HepG2 (cell line): Measurements from ENCODE around the gene NHERF2. TPM values are rescaled to one million over a fixed set of nuclear protein-coding genes. Genes with fewer than 3 reads are reported as not detected.

Experiments
- ATAC-seq: fragments of 200-7000 bp; cut with Tn5 transposase; 3 replicates; pipeline ENCODE4 v1.9.1; 2020; ENCODE audit warnings: mild to moderate bottlenecking, moderate library complexity
- BruUV-seq: library from RNA; stranded (reverse); fragments of 400-500 nt; replicated peaks from 2 replicates; lab custom pipeline; 2021; lab: Mats Ljungman, UMichigan
- CTCF ChIA-PET: fragments of 300-600 bp; formaldehyde crosslinking; extraction: SDS; loops from one replicate; lab custom pipeline; 2021; ENCODE audit warnings: low total read pairs, inconsistent platforms, low intra/inter-chr PET ratio; lab: Yijun Ruan, JAX
- POLR2A ChIA-PET: fragments of 350-600 bp; sonication (Branson Sonifier 250); formaldehyde crosslinking; loops from one replicate; lab custom pipeline; 2020; ENCODE audit warnings: antibody characterized with exemption, inconsistent platforms; lab: Yijun Ruan, JAX
- DNase-seq: peaks from one replicate; pipeline ENCODE4 v3.0.0-alpha.2; 2015; ENCODE audit warnings: low spot score
- FAIRE-seq: peaks from 3 replicates; lab custom pipeline; 2011; peaks lifted over from hg19 to GRCh38; lab: Jason Lieb, UNC
- H2AFZ ChIP-seq: one replicate; pipeline ENCODE4 v1.6.1; 2011; ENCODE audit warnings: low read length, inconsistent platforms
- H3K27ac ChIP-seq: fragments of 300-600 bp; 3 replicates; pipeline ENCODE4 v1.8.0; 2011; ENCODE audit warnings: mixed run types, mild to moderate bottlenecking, mixed read lengths, low read length, inconsistent platforms; ENCODE audit not compliant: insufficient read depth; ENCODE audit errors: extremely low read length
- H3K27me3 ChIP-seq, 2 experiments: fragments of 200-600 bp in 1 of 2; 2 replicates in 1 of 2; 3 replicates in 1 of 2; pipeline versions ENCODE4 v1.6.0 to v1.8.0; 2011; ENCODE audit warnings: low read length in 2 of 2, mild to moderate bottlenecking in 2 of 2, moderate library complexity in 2 of 2, inconsistent platforms in 1 of 2; ENCODE audit not compliant: insufficient read depth in 2 of 2, control insufficient read depth in 1 of 2
- H3K36me3 ChIP-seq, 2 experiments: fragments of 200-600 bp in 1 of 2; replicated peaks in 1 of 2; 2 replicates in 1 of 2; 3 replicates in 1 of 2; pipeline versions ENCODE4 v1.5.1 to v1.8.0; 2011; ENCODE audit warnings: low read length in 2 of 2, inconsistent platforms in 1 of 2; ENCODE audit not compliant: insufficient read depth in 2 of 2, control insufficient read depth in 1 of 2
- H3K4me1 ChIP-seq: 2 replicates; pipeline ENCODE4 v1.5.1; 2012; ENCODE audit warnings: low read length, inconsistent platforms; ENCODE audit not compliant: insufficient read depth
- H3K4me2 ChIP-seq: 2 replicates; pipeline ENCODE4 v1.6.0; 2011; ENCODE audit warnings: low read depth, low read length, inconsistent platforms
- H3K4me3 ChIP-seq, 3 experiments: fragments of 200-600 bp in 1 of 3; sonication (generic), shearing (Covaris generic) in 1 of 3; replicated peaks in 1 of 3; 2 replicates each; pipeline ENCODE4 v1.5.1; 2011 to 2016; ENCODE audit warnings: low read length in 3 of 3, inconsistent platforms in 2 of 3, low read depth in 2 of 3, mild to moderate bottlenecking in 2 of 3, control low read depth in 1 of 3, mixed read lengths in 1 of 3; ENCODE audit not compliant: insufficient read depth in 1 of 3
- H3K79me2 ChIP-seq: one replicate; pipeline ENCODE4 v1.6.1; 2011; ENCODE audit warnings: low read length, inconsistent platforms; ENCODE audit not compliant: insufficient read depth
- H3K9ac ChIP-seq: 2 replicates; pipeline ENCODE4 v1.6.0; 2011; ENCODE audit warnings: mild to moderate bottlenecking, low read depth, low read length, inconsistent platforms; ENCODE audit not compliant: insufficient read depth
- H3K9me3 ChIP-seq: 2 replicates; pipeline ENCODE4 v1.5.1; 2012; ENCODE audit warnings: mild to moderate bottlenecking, low read length
- H4K20me1 ChIP-seq: 2 replicates; pipeline ENCODE4 v1.6.0; 2011; ENCODE audit warnings: inconsistent platforms, mild to moderate bottlenecking, low read length, moderate library complexity; ENCODE audit not compliant: insufficient read depth
- AGO1 ChIP-seq: fragments of 200-400 bp; formaldehyde crosslinking; IDR thresholded peaks from 2 replicates; pipeline ENCODE4 v1.6.1; 2017; ENCODE audit warnings: mild to moderate bottlenecking, low read depth, low read length, moderate library complexity; ENCODE audit not compliant: poor library complexity, severe bottlenecking
- CEBPG ChIP-seq: IDR thresholded peaks from 2 replicates; pipeline ENCODE4 v1.6.1; 2016
- HNRNPL ChIP-seq: fragments of 200-400 bp; formaldehyde crosslinking; IDR thresholded peaks from 2 replicates; pipeline ENCODE4 v1.6.1; 2017; ENCODE audit warnings: mild to moderate bottlenecking, low read depth, low read length
- KLF9 ChIP-seq: IDR thresholded peaks from 2 replicates; pipeline ENCODE4 v1.6.1; 2016; ENCODE audit warnings: low read depth
- KMT2B ChIP-seq: IDR thresholded peaks from 2 replicates; pipeline ENCODE4 v1.6.1; 2016; ENCODE audit warnings: missing genetic modification reagents, missing compliant biosample characterization
- PHF8 ChIP-seq: sonication (generic); formaldehyde crosslinking; IDR thresholded peaks from 2 replicates; pipeline ENCODE4 v1.5.0; 2020; ENCODE audit warnings: missing genetic modification reagents
- XBP1 ChIP-seq: sonication (generic); formaldehyde crosslinking; IDR thresholded peaks from 2 replicates; pipeline ENCODE4 v1.5.0; 2020; ENCODE audit warnings: missing genetic modification reagents
- ZNF468 ChIP-seq: sonication (generic); formaldehyde crosslinking; IDR thresholded peaks from 2 replicates; pipeline ENCODE4 v1.8.0; 2022; ENCODE audit warnings: mild to moderate bottlenecking, moderate library complexity, missing genetic modification reagents
- ZNF709 ChIP-seq: sonication (generic); formaldehyde crosslinking; IDR thresholded peaks from 2 replicates; pipeline ENCODE4 v1.5.0; 2020; ENCODE audit warnings: mild to moderate bottlenecking, missing genetic modification reagents
- WGBS: methylation state at CpG from one replicate; pipeline ENCODE4 v1.1.6; 2017; ENCODE audit warnings: low lambda C conversion rate; 5-methylcytosine and 5-hydroxymethylcytosine counted together
- in situ Hi-C: cut with HindIII; loops from 2 replicates; pipeline ENCODE4 v1.10.0; 2017; ENCODE audit warnings: low pct_unique_long_range_greater_than_20kb; ENCODE audit not compliant: extremely low pct_ligation_motif_present
- intact Hi-C: fragments of 100-400 bp; cut with micrococcal nuclease; formaldehyde crosslinking; loops from one replicate; pipeline ENCODE4 v1.10.0; 2022; ENCODE audit not compliant: unreplicated experiment
- polyA plus RNA-seq, 8 experiments: library from polyadenylated mRNA; depleted of rRNA in 3 of 8; stranded (reverse) in 7 of 8; unstranded in 1 of 8; fragments of >200 nt; fragmentation: Illumina TruSeq in 4 of 8; extraction: Trizol in 4 of 8; gene quantifications; 2 replicates each; pipeline versions ENCODE4 v1.2.1 to v1.2.3, GENCODE V29; 2011 to 2016; ENCODE audit warnings: low read depth in 4 of 8, missing spikeins in 1 of 8, mixed read lengths in 1 of 8; ENCODE audit not compliant: insufficient read depth in 1 of 8
- total RNA-seq, 5 experiments: library from RNA; depleted of rRNA; stranded (reverse); fragments of >200 nt; fragmentation: Illumina TruSeq; extraction: Trizol; gene quantifications; 2 replicates each; pipeline ENCODE4 v1.2.3, GENCODE V29; 2016; ENCODE audit warnings: low read depth in 1 of 5

Gene NHERF2
- total and polyA plus RNA-seq, 2 of the 13 experiments (the other 11 are each of a cell fraction or from before 2014, with no cell fraction given), result 23.7 to 39.3 TPM

DNA sequence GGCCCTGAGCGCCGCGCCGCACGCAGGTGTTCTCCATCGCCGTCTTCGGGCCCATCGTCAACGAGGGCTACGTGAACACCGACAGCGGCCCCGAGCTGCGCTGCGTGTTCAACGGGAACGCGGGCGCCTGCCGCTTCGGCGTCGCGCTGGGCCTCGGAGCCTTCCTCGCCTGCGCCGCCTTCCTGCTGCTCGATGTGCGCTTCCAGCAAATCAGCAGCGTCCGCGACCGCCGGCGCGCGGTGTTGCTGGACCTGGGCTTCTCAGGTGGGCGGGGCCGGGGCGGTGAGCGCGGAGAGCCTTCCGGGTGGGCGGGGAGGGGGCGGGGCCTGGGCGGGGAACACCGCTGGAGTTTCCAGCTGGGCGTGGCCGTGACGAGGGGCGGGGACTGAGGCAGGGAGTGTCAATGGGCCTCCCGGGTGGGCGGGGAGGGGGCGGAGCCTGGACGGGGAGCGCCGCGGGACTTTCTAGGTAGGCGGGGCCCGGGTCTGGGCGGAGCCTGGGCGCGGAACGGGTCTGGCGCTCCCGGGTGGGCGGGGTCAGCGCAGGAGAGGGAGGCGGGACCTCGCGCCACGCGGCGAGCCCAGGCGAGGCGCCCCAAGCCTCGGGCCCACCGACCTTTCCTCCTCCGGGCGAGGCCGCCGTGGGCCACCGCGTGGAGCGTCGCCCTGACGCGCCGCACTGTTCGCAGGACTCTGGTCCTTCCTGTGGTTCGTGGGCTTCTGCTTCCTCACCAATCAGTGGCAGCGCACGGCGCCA is 34.6 kb upstream of the NHERF2 start (continued):
- no peak for TF ChIP-seq KMT2B (CRISPR knock-in tag)
- no peak for TF ChIP-seq KLF9 (CRISPR knock-in tag)
- TF ChIP-seq ZNF468 (CRISPR knock-in tag), result no peak
- no peak for TF ChIP-seq CEBPG (CRISPR knock-in tag)
- no peak for TF ChIP-seq AGO1
- no peak for TF ChIP-seq XBP1 (CRISPR knock-in tag)
- TF ChIP-seq, all 625 proteins: peak for 5

DNA sequence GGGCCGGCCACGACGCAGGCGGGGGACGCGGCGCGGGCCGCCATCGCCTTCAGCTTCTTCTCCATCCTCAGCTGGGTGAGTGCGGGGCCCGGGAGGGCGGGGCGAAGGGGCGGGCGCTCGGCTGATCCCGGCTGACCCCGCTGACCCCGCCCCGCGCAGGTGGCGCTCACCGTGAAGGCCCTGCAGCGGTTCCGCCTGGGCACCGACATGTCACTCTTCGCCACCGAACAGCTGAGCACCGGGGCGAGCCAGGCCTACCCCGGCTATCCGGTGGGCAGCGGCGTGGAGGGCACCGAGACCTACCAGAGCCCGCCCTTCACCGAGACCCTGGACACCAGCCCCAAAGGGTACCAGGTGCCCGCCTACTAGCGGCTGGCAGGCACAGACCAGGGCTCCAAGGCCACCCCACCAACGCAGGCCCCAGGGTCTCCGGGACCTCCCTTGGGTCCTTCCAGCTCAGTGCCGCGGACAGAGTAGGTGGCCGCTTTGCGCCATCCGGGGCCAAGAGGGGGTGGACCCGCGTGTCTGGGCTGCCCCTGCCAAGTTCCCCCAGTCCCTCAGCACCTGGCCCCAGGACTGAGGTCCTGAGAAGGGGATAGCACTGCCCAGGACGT is 33.9 kb upstream of the NHERF2 start:
- no peak for ATAC-seq
- ChIA-PET CTCF (no interaction called here), POLR2A (interaction anchor here (0.9 to 2.6 kb wide), 4 partner anchors 8 to 52 kb away, joined by 3 to 16 read pairs (median 10); partner anchors contain the start of genes GFER, RPS2 and TBL3)
- Histone ChIP-seq H3K36me3 (no peaks in the 10 kb centered on the region; a peak in 2 of 5 replicates), H3K4me2 (no peak overlapping the region), H4K20me1 (no peaks in the 10 kb centered on the region), H3K4me1 (peaks cover 46% of the 10 kb centered on the region), H2AFZ (no peak overlapping the region), H3K27ac (no peak overlapping the region), H3K27me3 (peaks cover 0 to 8% of the 10 kb centered on the region in 2 experiments; a peak in 2 of 5 replicates), H3K9me3 (no peaks in the 10 kb centered on the region), H3K79me2 (no peaks in the 10 kb centered on the region), H3K9ac (no peak overlapping the region), H3K4me3 (0 out of 6 replicates have a peak overlapping the region, but pooled peaks of 1 of the 3 experiments have one; percentile 5)
- in situ Hi-C loops (no loop called here), intact Hi-C loops (no loop called here)
- 90% methylated on average over 21 of the region's 50 CpGs for WGBS
- BruUV-seq, result no TSS peak
- DNase-seq, result no peak
- no peak for FAIRE-seq
- TF ChIP-seq PHF8 (CRISPR knock-in tag) (0 out of 2 replicates have a peak, but pooled peaks have one; percentile 3), ZNF709 (CRISPR knock-in tag) (no peak), HNRNPL (0 out of 2 replicates have a peak, but pooled peaks have one; percentile 22)
